HG03280 (cell line): Measurements from ENCODE around the gene GPR157.
A peak's percentile ranks its signal among the peaks of the same experiment; 100 is the strongest.
"Not testable (repeated sequence)": the region's sequence is repeated elsewhere in the genome, so short reads cannot be mapped to it uniquely, and the experiment has no call there.

ENCODE experiments used
- ATAC-seq: cut with Tn5 transposase; IDR thresholded peaks from one replicate; pipeline ENCODE4 v1.9.1; 2021; ENCODE audit warnings: mild to moderate bottlenecking, moderate library complexity; ENCODE audit not compliant: unreplicated experiment

GPR157 gene

DNA sequence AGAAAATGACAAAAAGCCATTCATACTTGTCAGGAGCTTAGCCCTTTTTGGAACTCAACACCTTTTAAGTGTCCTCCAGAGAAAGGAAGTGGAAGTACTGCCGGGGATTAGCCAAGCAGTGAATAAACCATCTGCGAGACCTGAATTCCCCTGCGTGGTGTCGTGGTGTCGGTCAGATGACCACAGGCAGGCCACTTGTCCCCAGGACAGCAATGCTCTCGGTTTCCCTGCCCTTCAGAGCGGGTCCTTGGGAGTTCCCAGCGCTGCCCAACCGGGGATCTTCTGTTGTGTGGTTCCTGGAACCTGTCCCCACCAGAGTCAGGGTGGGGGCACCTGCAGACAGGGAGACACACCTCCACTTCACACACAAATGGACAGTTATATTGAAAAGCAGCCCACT is 9.2 kb downstream of the GPR157 start:
- ATAC-seq = no peak

DNA sequence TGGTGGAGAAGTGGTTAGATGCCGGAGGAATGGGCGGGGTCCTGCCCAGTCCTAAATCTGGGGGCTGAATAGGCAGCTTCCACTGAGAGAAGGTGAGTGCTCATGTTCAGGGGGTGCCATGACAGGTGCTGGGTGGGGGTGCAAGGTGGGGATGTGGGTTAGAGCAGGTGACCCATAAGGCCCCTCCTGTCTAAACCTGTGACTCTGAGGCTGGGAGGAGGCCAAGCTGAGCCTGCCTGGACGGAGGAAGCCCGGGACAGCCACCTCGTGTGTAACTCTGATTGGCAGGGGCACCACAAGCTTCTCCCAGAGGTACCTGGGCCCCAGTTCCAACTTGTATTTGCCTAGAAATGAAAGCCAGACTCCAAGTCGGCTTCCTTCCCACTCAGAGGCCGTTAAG is 10.7 kb downstream of the GPR157 start:
- ATAC-seq = no peak

DNA sequence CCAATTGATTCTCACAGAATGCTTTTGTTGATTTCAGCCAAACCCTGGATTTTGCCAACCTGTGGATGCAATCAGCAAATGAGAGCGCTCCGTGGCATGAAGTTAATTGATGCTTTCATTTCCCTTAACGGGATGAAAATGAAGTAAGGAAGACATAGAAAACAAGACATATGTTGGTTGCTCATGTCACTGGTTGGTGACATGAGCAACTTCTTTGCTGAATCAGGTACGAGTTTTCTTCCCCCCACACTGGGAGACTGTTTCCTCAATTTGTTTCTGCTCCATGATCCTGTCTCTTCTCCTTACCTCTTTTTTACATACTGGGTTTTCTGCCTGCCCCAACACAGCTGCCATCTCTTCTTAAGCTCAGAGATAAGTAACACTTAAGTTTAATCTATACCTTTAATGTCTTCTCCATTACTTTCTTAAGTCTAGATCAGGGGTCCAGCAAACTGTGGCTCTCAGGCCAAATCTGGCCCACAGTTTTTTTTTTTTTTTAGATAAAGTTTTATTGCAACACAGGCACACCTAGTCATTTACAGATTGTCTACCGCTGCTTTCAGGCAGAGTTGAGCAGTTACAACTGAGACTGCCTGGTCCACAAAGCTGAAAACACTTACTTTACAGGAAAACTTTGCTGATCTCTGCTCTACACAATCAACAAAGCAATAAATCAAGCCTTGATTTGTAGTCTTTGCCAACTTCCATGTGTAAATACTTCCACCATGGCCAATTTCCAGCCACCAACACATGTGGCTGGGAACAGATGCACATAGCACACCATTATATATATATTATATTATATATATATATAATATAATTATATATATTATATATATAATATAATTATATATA is 13.3 kb downstream of the GPR157 start:
- no peak for ATAC-seq

DNA sequence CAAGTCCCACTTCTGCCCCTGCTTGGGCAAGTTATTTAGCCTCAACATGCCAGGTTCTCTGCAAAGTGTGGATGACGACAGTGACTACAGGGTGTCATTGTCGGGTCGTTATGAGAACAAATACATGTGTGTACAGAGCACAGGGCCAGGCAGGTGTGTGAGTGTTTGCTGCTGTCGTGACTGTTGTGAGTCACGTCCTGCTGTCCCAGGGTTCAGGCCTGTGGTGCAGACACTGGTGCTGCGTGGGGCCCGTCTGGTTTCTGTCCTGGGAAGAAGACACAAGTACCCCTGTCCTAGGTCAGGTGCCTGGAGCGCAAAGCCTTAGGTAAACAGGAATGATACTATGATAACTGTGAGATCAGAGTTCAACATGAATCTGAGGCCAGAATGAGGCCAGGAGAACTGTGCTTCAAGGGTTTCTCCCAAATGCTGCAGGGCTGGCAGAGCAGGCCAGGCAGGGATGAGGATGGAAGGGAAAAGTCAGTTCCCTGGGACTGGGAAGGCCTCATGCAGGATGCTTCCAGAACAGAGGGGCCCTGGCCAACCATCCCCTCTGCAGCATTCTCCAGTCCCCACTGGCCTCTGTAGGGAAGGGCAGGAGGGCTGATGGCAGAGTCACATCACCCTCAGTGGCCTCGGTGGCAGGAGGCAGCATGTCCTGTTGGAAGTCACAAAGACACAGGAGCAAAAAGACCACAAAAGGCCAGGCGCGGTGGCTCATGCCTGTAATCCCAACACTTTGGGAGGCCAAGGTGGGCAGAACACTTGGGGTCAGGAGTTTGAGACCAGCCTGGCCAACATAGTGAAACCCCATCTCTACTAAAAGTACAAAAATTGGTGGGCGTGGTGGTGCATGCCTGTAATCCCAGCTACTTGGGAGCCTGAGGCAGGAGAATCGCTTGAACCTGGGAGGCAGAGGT is 15.7 kb downstream of the GPR157 start:
- ATAC-seq = no peak

DNA sequence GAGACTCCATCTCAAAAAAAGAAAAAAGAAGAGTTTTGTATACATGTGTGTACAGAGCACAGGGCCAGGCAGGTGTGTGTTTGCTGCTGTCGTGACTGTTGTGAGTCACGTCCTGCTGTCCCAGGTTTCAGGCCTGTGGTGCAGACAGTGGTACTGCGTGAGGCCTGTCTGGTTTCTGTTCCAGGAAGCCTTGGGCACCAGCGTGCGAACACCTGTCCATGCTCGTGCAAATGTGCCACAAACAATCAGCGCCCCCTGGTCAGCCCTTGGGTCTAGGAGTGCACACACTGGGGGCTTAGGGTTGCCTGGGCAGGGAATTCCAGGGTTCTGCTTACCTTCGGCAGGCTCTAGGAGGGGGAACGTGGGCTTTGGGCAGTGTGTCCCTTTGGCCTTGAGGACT is 16.9 kb downstream of the GPR157 start:
- ATAC-seq = no peak

DNA sequence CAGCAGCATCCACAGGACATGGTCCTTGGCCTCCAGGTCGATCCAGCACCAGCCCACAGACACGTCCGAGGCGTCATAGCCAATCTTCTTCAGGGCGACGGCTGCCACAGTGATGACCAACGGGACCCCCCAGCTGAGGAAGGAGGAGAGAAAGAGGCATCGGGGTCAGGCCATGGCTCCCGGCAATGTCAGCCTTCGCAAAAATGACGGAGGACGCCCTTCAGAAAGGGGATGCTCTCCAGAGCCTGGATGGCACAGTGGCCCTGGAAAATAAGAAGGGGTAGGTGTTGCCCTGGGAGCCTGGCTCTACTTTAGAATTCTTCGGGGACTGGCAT is 17.6 kb downstream of the GPR157 start:
- ATAC-seq = no peak

DNA sequence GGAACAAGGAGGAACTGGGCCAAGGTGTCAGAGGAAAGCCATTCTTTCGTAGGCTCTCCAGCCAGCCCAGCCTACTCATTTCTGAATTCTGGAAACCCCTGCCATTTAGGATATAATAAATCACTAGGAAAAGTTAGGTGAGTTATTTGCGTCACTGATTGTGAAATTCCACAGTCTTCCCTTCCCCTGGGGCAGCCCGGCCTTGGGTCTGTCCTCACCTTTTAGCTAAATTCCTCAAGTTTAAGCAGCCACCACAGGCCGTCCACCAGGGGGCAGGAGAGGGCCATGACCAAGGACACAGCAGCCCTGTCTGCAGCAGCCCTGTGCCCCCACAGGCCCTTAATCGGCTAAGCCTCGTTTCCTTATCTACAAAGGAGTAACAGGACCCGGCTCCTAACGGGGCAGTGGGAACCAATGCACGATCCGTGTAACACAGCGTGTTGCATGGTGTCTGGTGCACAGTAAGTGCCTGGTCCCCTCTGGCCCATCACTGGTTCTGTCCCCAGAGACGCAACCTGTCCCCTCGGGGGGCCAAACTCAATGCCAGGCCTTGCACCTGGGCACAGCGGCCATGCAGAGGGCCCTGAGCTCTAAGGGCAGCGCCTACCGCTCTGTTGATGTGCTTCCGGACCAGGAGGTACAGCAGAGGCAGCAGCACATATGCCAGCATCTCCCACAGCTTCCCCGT is 18.1 kb downstream of the GPR157 start:
- peak; percentile 66 for ATAC-seq

DNA sequence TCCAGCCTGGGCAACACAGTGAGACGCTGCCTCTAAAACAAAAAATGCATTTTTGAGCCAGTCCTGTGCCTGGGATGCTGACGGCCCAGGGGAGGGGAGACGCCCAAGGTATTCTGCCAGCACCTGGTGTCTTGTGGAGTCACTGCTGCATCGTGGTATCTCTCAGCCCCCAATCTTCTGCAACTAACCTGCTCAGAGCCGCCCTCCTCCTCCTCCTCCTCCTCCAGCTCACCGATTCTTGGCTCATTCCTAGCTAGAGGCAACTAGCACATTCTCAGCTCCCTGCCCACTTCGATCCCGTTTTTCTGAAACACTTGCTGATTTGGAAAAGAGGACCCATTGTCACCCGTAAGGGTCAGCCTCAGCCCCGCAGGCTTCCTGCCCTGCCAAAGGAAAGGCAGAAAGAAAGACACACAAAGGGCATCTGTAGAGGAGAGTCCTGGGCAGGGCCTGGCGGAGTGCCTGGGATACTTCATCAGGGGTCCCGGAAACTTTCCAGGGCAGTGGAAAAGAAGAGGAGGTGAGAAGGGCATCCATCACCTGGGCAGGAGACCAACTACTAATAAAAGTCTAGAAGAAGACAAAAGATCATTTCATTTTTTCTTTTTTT is 20.7 kb downstream of the GPR157 start:
- ATAC-seq = no peak

DNA sequence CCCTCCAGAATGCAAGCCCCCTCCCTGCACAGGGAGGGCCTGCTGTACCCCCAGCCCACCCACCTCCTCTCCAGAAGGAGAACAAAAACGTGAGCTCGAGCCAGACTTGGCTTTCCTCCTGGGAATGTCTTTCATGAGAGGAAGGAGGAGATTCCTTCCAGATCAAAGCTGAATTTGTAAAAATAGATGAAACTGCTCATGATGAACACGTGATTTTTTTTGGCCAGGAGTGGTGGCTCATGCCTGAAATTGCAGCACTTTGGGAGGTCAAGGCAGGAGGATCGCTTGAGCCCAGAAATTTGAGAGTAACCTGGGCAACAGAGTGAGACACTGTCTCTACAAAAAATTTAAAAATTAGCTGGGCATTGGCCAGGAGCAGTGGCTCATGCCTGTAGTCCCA is 21.8 kb downstream of the GPR157 start:
- no peak for ATAC-seq

DNA sequence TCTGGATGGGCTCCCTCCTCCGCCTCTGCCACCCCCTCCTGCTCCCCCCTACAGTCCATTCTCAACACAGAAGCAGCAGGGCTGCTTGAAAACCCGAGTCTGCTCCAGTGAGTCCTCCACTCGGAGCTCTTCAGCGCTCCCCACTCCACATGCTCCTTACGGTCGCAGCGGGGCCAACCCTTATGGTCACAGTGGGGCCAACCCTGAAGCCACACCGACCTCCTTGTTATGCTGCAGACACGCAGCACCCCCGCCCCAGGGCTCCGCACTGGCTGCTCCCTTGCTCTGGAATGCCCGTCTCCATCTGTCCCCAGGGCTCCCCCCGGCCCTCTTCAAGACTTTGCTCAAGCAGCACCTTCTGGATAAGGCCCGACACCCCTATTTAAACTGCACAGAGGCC is 22.6 kb downstream of the GPR157 start:
- no peak for ATAC-seq

DNA sequence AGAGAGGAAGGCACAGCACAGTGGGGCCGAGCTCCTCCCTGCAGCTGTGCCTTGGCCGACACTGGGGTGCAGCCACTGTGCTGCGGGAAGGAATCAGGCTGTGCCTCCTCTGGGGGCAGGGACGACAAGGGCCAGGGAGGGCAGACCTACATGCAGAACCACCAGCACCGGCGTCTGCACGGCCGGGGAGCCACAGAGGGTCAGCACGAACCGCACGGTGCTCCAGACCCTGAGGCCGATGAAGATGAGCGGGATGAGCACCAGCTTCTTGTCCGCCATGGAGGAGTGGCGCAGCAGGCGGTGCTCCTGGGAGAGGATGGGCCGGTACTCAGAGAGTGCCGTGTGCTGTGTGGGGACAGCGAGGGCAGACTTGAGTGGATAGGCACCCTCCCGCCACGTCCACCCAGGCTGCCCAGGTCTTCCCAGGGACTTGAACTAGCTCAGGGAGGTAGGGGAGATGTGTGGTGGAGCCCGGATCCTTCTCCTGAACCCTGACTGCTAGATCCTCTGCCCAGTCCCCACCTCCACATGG is 23.5 kb downstream of the GPR157 start:
- no peak for ATAC-seq

DNA sequence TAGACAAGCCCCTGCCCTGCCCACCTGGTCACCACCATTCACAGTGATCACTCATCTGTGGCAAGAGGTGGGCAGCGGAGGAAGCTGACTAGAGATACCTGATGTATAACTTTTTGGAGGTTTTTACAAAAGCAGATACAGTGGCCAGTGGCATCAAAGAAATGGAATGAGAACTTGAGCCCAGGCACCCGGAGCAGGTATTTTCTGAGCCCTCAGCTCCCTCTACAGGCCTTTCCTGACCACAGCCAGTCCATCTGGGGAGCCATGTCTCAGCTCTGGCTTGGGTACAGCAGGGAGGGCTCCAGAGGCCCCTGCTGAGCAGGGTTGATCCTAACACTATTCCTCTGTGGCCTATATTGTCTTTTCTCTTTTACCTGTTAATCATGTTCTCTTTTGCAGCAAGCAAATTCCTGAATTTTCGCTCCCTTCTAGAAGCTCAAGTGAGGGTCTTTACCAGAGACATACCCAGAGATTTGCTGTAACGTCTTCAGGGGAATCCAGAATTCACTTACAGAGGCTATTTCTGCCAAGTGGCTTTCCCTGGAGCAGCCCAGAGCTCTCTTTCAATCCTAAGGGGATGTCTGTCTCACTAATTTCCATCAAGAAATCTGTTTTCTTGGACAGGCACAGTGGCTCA is 27.3 kb downstream of the GPR157 start:
- ATAC-seq = peak; percentile 63

DNA sequence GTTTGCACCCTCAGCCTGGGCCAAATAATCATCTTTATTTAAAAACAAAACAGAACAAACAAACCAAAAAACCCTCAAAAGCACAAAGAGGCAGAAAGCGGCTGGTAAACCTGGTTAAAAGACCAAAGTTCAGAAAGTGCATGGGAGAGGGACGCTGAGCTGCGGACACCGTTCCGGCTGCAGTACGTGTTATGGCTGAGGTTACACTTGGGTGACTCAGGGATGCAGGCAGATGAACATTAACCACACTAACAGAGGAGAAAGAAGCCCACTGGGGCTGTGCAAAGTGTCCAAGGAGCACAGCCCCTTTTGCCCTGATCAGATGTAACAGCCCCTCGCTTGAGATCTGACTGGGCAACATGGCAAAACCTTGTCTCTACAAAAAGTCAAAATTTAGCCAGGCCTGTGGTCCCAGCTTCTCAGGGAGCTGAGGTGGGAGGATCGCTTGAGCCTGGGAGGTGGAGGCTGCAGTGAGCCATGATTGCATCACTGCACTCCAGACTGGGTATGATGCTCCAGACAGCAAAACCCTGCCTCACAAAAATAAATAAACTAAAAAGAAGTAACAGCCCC is 28.3 kb downstream of the GPR157 start:
- no peak for ATAC-seq

DNA sequence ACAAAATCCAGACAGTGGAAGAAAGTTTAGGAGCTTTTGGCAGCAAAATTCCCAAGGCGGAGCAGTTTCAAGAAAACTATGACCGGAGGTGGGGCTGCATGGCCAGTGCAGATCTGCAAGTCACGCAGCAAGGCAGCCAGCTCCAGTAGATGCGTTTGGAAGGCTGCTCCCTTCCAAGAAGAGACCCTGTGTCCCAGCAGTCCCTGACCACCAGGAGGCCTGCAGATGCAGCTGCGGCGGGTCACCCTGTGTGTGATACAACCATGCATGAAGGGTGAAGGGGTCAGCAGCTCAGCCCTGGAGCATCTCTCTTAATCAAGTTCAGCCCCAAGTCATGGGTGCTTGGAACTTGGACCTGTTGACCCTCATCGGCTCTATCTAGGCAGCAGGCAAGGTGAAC is 29.3 kb downstream of the GPR157 start:
- ATAC-seq = no peak

DNA sequence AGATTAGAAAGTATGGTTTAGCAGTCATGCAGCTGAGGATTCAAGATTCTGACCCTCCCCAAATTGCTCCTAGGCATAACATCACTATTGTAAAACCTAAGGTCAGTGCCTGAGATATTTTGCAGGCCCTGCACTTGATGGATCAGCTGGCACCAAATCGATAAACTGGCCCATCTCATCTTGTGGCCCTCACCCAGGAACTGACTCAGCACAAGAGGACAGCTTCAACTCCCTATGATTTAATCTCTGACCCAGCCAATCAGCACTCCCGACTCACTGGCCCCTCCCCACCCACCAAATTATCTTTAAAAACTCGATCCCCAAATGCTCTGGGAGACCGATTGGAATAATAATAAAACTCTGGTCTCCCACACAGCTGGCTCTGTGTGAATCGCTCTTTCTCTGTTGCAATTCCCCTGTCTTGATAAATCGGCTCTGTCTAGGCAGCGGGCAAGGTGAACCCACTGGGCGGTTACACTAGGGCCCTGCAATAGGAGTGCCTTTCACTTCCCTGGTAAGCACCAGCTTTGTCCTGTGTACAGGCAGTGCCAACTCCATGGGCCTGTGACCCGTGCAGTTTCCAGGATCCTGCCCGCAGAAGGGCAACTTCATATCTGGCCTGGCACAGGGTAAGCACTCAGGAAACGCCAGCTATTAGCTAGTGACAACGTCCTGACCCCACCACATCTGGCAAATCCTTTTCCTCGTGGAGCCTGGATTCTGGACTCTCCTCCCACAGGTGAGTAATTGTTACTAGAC is 30.8 kb downstream of the GPR157 start:
- ATAC-seq = no peak

DNA sequence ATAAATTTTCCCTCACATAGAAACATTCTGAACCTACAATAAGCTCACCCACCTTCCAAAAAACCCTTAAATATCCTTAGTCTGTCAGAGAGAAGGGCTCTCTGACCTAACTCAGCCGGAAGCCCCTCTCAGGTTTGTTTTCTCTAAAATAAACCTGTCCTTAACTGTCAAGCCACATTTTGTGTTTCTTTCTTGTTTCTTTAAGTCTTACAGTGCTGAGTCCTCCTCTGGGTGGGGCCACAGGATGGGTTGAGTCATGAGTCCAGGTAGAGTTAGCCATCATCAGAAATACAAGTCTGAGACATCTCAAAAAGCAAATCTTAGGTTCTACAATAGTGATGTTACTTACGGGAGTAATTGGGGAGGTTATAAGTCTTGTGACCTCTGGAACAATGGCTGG is 33.1 kb downstream of the GPR157 start:
- no peak for ATAC-seq

DNA sequence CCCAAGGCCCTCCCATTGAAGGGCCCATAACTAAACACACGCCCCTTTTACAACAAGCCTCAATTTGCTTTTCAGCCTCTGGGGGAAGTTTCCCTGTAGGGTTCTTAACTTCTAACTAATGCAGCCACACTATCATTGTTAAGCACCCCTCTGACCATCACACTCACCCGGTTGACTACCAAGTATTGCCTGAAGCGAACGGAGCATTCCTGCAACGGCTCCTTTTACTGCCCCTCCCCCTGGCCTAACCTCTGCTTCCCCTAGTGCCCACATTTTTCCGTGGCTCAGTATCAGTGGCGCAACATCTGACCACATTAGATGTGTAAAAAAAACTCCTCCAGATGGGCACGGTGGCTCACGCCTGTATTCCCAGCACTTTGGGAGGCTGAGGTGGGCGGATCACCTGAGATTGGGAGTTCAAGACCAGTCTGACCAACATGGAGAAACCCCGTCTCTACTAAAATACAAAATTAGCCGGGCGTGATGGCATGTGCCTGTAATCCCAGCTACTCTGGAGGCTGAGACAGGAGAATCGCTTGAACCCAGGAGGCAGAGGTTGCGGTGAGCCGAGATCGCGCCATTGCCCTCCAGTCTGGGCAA is 34.8 kb downstream of the GPR157 start:
- not testable (repeated sequence) for ATAC-seq

DNA sequence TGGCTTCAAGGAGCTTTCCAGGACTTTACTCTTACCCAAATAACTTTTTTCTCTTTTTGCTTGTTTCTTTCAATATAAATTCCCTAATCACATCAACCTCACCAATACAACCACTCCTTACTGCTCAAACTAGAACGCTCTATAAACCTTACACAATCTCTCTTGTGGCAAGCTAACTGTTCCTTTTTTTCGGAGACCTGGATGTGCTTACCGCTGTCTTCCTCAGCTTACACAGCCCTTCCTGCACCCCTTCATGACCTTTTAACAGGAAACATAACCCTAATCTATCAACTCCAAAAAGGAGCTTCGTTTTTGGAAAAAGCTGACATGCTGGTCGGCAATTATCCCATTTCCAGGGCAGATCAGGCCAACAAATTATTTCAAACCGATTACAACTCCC is 35.3 kb downstream of the GPR157 start:
- ATAC-seq = no peak

DNA sequence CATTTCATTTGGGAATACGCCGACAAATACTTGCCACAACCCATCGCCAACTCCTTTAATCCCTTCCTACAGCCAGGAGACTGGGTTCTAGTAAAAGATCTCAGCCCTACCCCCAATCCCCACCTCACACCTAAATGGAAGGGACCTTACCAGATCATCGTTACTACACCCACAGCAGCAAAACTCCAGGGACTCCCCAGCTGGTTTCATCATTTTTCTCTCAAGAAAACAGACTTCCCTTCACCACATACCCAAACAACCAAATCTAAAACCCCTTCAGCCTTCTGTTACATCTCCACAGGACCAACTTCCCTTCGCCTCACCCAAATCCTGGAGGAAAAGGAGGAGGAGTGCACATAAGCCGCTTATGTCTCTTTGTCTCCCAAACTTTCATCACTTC is 35.8 kb downstream of the GPR157 start:
- ATAC-seq = no peak
